RWPE2 (cell line): ENCODE measurements around the gene CCDC88B.

ENCODE experiments used
- ATAC-seq: fragments of 200-7000 bp; cut with Tn5 transposase; 3 replicates; pipeline ENCODE4 v1.9.1; 2021; ENCODE audit warnings: low read depth
- DNase-seq: peaks from one replicate; pipeline ENCODE4 v3.0.0-alpha.2; 2020; ENCODE audit warnings: low spot score
- H3K27ac ChIP-seq: fragments of 450-650 bp; 2 replicates; pipeline ENCODE4 v1.5.1; 2017; ENCODE audit warnings: mild to moderate bottlenecking; ENCODE audit not compliant: poor library complexity, severe bottlenecking
- H3K27me3 ChIP-seq: fragments of 250-450 bp; sonication (Bioruptor Pico); 2 replicates; pipeline ENCODE4 v1.5.1; 2021; ENCODE audit warnings: mild to moderate bottlenecking, moderate library complexity; ENCODE audit not compliant: insufficient read depth, poor library complexity, severe bottlenecking
- H3K36me3 ChIP-seq: fragments of 250-450 bp; sonication (Bioruptor Pico); 2 replicates; pipeline ENCODE4 v1.5.1; 2020; ENCODE audit warnings: low read depth, mild to moderate bottlenecking, moderate library complexity
- H3K4me1 ChIP-seq: fragments of 250-450 bp; sonication (Bioruptor Pico); 2 replicates; pipeline ENCODE4 v1.5.1; 2021; ENCODE audit warnings: mild to moderate bottlenecking, moderate library complexity; ENCODE audit not compliant: insufficient read depth, poor library complexity, severe bottlenecking
- H3K4me3 ChIP-seq: fragments of 250-450 bp; sonication (Bioruptor Pico); 2 replicates; pipeline ENCODE4 v1.5.1; 2021; ENCODE audit warnings: mild to moderate bottlenecking, moderate library complexity; ENCODE audit not compliant: severe bottlenecking
- H3K9me3 ChIP-seq: fragments of 250-450 bp; sonication (Bioruptor Pico); 2 replicates; pipeline ENCODE4 v1.5.1; 2021; ENCODE audit warnings: mild to moderate bottlenecking, moderate library complexity; ENCODE audit not compliant: severe bottlenecking
- CTCF ChIP-seq: fragments of 450-650 bp; IDR thresholded peaks from one replicate; pipeline ENCODE4 v1.5.1; 2017; ENCODE audit warnings: mild to moderate bottlenecking, moderate library complexity; ENCODE audit not compliant: poor library complexity, severe bottlenecking

The CCDC88B gene

GRCh38 chr11:64388894-64389293 is 48.9 kb downstream of the CCDC88B start:
- Histone ChIP-seq H3K36me3 (no peaks in the 10 kb centered on the region), H3K4me1 (no peaks in the 10 kb centered on the region), H3K27me3 (no peaks in the 10 kb centered on the region), H3K27ac (no peak overlapping the region), H3K4me3 (no peak overlapping the region), H3K9me3 (no peaks in the 10 kb centered on the region)
- TF ChIP-seq CTCF = no peak
- DNase-seq (no peak), ATAC-seq (no peak)

GRCh38 chr11:64389851-64390250 is 49.8 kb downstream of the CCDC88B start:
- Histone ChIP-seq H3K36me3 (no peaks in the 10 kb centered on the region), H3K4me1 (no peaks in the 10 kb centered on the region), H3K9me3 (no peaks in the 10 kb centered on the region), H3K27me3 (no peaks in the 10 kb centered on the region), H3K4me3 (no peak overlapping the region), H3K27ac (no peak overlapping the region)
- ATAC-seq (no peak), DNase-seq (no peak)
- no peak for TF ChIP-seq CTCF

- no peaks in the 10 kb centered on the region for H3K36me3 ChIP-seq
- ATAC-seq = no peak
- no peaks in the 10 kb centered on the region for H3K4me1 ChIP-seq
- no peaks in the 10 kb centered on the region for H3K27me3 ChIP-seq
- H3K9me3 ChIP-seq = no peaks in the 10 kb centered on the region
- H3K27ac ChIP-seq = no peak overlapping the region
- no peak overlapping the region for H3K4me3 ChIP-seq
- TF ChIP-seq CTCF = no peak
- DNase-seq = no peak
Measured at GRCh38 chr11:64390558-64390957, 50.6 kb downstream of the CCDC88B start.

GRCh38 chr11:64391839-64392238 is 51.8 kb downstream of the CCDC88B start:
- H3K36me3 ChIP-seq = no peaks in the 10 kb centered on the region
- no peaks in the 10 kb centered on the region for H3K27me3 ChIP-seq
- no peaks in the 10 kb centered on the region for H3K9me3 ChIP-seq
- no peak for ATAC-seq
- no peaks in the 10 kb centered on the region for H3K4me1 ChIP-seq
- no peak overlapping the region for H3K27ac ChIP-seq
- no peak for TF ChIP-seq CTCF
- DNase-seq = no peak
- H3K4me3 ChIP-seq = no peak overlapping the region

GRCh38 chr11:64395545-64396078 is 55.6 kb downstream of the CCDC88B start:
- ATAC-seq (no peak), DNase-seq (no peak)
- Histone ChIP-seq H3K9me3 (no peaks in the 10 kb centered on the region), H3K27me3 (no peaks in the 10 kb centered on the region), H3K4me1 (peaks cover 4% of the 10 kb centered on the region), H3K27ac (no peak overlapping the region), H3K4me3 (no peak overlapping the region), H3K36me3 (no peaks in the 10 kb centered on the region)
- no peak for TF ChIP-seq CTCF
